OCI-LY1 (cell line): ENCODE data around the gene LRRC41.

Experiments
- H2AFZ ChIP-seq: fragments of 200-600 bp; sonication (generic), shearing (Covaris generic); 2 replicates; pipeline ENCODE4 v1.6.0; 2014; ENCODE audit warnings: antibody characterized with exemption, mild to moderate bottlenecking, low read length
- H3F3A ChIP-seq: fragments of 200-600 bp; sonication (generic), shearing (Covaris generic); 2 replicates; pipeline ENCODE4 v1.6.0; 2014; ENCODE audit warnings: mild to moderate bottlenecking, antibody characterized with exemption, low read length, moderate library complexity; ENCODE audit not compliant: insufficient read depth
- H3K27ac ChIP-seq: fragments of 200-600 bp; sonication (generic); 2 replicates; pipeline ENCODE4 v1.5.1; 2014; ENCODE audit warnings: low read length, mixed run types, mild to moderate bottlenecking, low read depth; ENCODE audit not compliant: poor library complexity, severe bottlenecking
- H3K27me3 ChIP-seq: fragments of 200-600 bp; sonication (generic); 2 replicates; pipeline ENCODE4 v1.6.0; 2014; ENCODE audit warnings: antibody characterized with exemption, mild to moderate bottlenecking, low read length, moderate library complexity; ENCODE audit not compliant: insufficient read depth
- H3K36me3 ChIP-seq: fragments of 200-600 bp; sonication (generic); 2 replicates; pipeline ENCODE4 v1.6.1; 2014; ENCODE audit warnings: mild to moderate bottlenecking, antibody characterized with exemption, low read length, moderate library complexity, mixed read lengths; ENCODE audit not compliant: insufficient read depth
- H3K4me1 ChIP-seq: fragments of 200-600 bp; sonication (generic); 2 replicates; pipeline ENCODE4 v1.5.1; 2014; ENCODE audit warnings: mild to moderate bottlenecking, low read length, moderate library complexity; ENCODE audit not compliant: insufficient read depth, severe bottlenecking
- H3K4me2 ChIP-seq: fragments of 200-600 bp; sonication (generic), shearing (Covaris generic); 2 replicates; pipeline ENCODE4 v1.6.1; 2014; ENCODE audit warnings: low read length
- H3K4me3 ChIP-seq: fragments of 200-600 bp; sonication (generic); 2 replicates; pipeline ENCODE4 v1.5.1; 2014; ENCODE audit warnings: low read length, low read depth, mild to moderate bottlenecking, mixed read lengths; ENCODE audit not compliant: poor library complexity, severe bottlenecking
- H3K79me2 ChIP-seq: fragments of 200-600 bp; shearing (Covaris generic); 2 replicates; pipeline ENCODE4 v1.6.1; 2016; ENCODE audit warnings: mixed run types, low read length, mixed read lengths; ENCODE audit not compliant: insufficient read depth
- H3K9ac ChIP-seq: fragments of 200-600 bp; sonication (generic), shearing (Covaris generic); 2 replicates; pipeline ENCODE4 v1.6.1; 2014; ENCODE audit warnings: mild to moderate bottlenecking, low read length, mixed read lengths
- H3K9me2 ChIP-seq: fragments of 200-600 bp; sonication (generic), shearing (Covaris generic); 2 replicates; pipeline ENCODE4 v1.6.1; 2014; ENCODE audit warnings: low read depth, mild to moderate bottlenecking, low read length, mixed read lengths
- H3K9me3 ChIP-seq: fragments of 200-600 bp; shearing (Covaris generic); 2 replicates; pipeline ENCODE4 v1.6.1; 2014; ENCODE audit warnings: low read length, mixed read lengths
- H4K20me1 ChIP-seq: fragments of 200-600 bp; sonication (generic), shearing (Covaris generic); 2 replicates; pipeline ENCODE4 v1.6.0; 2016; ENCODE audit warnings: mild to moderate bottlenecking, low read length; ENCODE audit not compliant: insufficient read depth
- CTCF ChIP-seq: fragments of 200-600 bp; sonication (generic), shearing (Covaris generic); IDR thresholded peaks from 2 replicates; pipeline ENCODE4 v1.5.1; 2017; ENCODE audit warnings: mild to moderate bottlenecking, antibody characterized with exemption, low read length, moderate library complexity, mixed read lengths
- EZH2 ChIP-seq: fragments of 200-600 bp; sonication (generic), shearing (Covaris generic); IDR thresholded peaks from 2 replicates; pipeline ENCODE4 v1.8.0; 2017; ENCODE audit warnings: borderline replicate concordance, mixed run types, mild to moderate bottlenecking, antibody characterized with exemption, low read length, moderate library complexity, mixed read lengths

Gene LRRC41

GRCh38 chr1:46344481-46344880 lies 41.1 kb upstream of the LRRC41 start:
- TF ChIP-seq EZH2, result no peak
- TF ChIP-seq CTCF, result no peak
- Histone ChIP-seq H3K4me3 (no peak overlapping the region), H3K4me2 (no peak overlapping the region), H3K9me3 (no peaks in the 10 kb centered on the region), H3K79me2 (no peaks in the 10 kb centered on the region), H2AFZ (no peak overlapping the region), H3K36me3 (peaks cover 57% of the 10 kb centered on the region), H3K9me2 (no peaks in the 10 kb centered on the region), H3K27me3 (no peaks in the 10 kb centered on the region), H3F3A (no peaks in the 10 kb centered on the region), H3K27ac (no peak overlapping the region), H4K20me1 (no peaks in the 10 kb centered on the region), H3K9ac (no peak overlapping the region), H3K4me1 (peaks cover 16% of the 10 kb centered on the region)

GRCh38 chr1:46343705-46344104 lies 40.3 kb upstream of the LRRC41 start:
- H3F3A ChIP-seq, result no peaks in the 10 kb centered on the region
- H3K36me3 ChIP-seq, result peaks cover 53% of the 10 kb centered on the region
- H3K27ac ChIP-seq, result no peak overlapping the region
- no peak overlapping the region for H3K9ac ChIP-seq
- no peaks in the 10 kb centered on the region for H3K79me2 ChIP-seq
- no peak overlapping the region for H3K4me2 ChIP-seq
- peaks cover 16% of the 10 kb centered on the region for H3K4me1 ChIP-seq
- H3K9me3 ChIP-seq, result no peaks in the 10 kb centered on the region
- H3K9me2 ChIP-seq, result no peaks in the 10 kb centered on the region
- H2AFZ ChIP-seq, result no peak overlapping the region
- TF ChIP-seq EZH2 (no peak), CTCF (no peak)
- no peak overlapping the region for H3K4me3 ChIP-seq
- no peaks in the 10 kb centered on the region for H4K20me1 ChIP-seq
- no peaks in the 10 kb centered on the region for H3K27me3 ChIP-seq

- Histone ChIP-seq H3F3A (no peaks in the 10 kb centered on the region), H3K27me3 (no peaks in the 10 kb centered on the region), H3K9me3 (no peaks in the 10 kb centered on the region), H3K9me2 (no peaks in the 10 kb centered on the region), H3K4me1 (peaks cover 16% of the 10 kb centered on the region), H2AFZ (no peak overlapping the region), H3K79me2 (no peaks in the 10 kb centered on the region), H3K9ac (no peak overlapping the region), H3K27ac (no peak overlapping the region), H3K4me2 (no peak overlapping the region), H3K36me3 (peaks cover 49% of the 10 kb centered on the region; the same call in 1 of the 2 replicates), H4K20me1 (no peaks in the 10 kb centered on the region), H3K4me3 (no peak overlapping the region)
- TF ChIP-seq CTCF (no peak), EZH2 (no peak)
Measured at GRCh38 chr1:46343351-46343695, 39.9 kb upstream of the LRRC41 start.
